ENCODE data around the gene NRG3. TPM values are rescaled to one million over a fixed set of nuclear protein-coding genes. Genes with fewer than 3 reads are reported as not detected.

The NRG3 gene
- total and polyA plus RNA-seq, 2 of the 8 experiments (the other 6 are each of a cell fraction or from before 2014, with no cell fraction given), result 4.2 to 5.0 TPM

- Histone ChIP-seq H2AK5ac (ENCODE audit: low read depth, low read length) (no peak overlapping the region), H3K27ac (ENCODE audit: low read depth, low read length) (no peak overlapping the region), H2BK120ac (replicated peaks; ENCODE audit: low read depth, low read length) (no peak overlapping the region), H3K79me1 (ENCODE audit: low read depth, low read length) (no peaks in the 10 kb centered on the region), H3K9ac (replicated peaks in 1 of 4; ENCODE audit: extremely low read depth in 1 of 4, low read depth in 3 of 4, low read length in 3 of 4) (no peak overlapping the region), H3K18ac (ENCODE audit: extremely low read depth, low read length) (no peak overlapping the region), H2BK15ac (ENCODE audit: low read length) (no peak overlapping the region), H3K56ac (replicated peaks; ENCODE audit: insufficient read length, low read depth, low read length) (no peak overlapping the region), H3K4ac (replicated peaks; ENCODE audit: insufficient read length, low read depth, low read length) (no peak overlapping the region), H4K8ac (ENCODE audit: extremely low read depth, insufficient read depth, low read length) (no peak overlapping the region), H3K79me2 (ENCODE audit: control insufficient read depth in 1 of 2, insufficient read depth in 2 of 2, low read length in 2 of 2) (no peaks in the 10 kb centered on the region), H4K5ac (ENCODE audit: insufficient read length, low read depth, low read length) (no peak overlapping the region), H3K23me2 (ENCODE audit: low read depth, low read length) (peaks cover 7% of the 10 kb centered on the region; the same call in 1 of the 2 replicates), H3K36me3 (ENCODE audit: control insufficient read depth in 2 of 4, insufficient read depth in 4 of 4, low read length in 3 of 4) (no peaks in the 10 kb centered on the region), H2AFZ (ENCODE audit: low read length) (no peak overlapping the region), H3K4me1 (replicated peaks in 1 of 4; ENCODE audit: control insufficient read depth in 3 of 4, insufficient read depth in 4 of 4, low read length in 3 of 4) (peaks cover 0 to 7% (median 5%) of the 10 kb centered on the region in 4 experiments; a peak in 4 of 7 replicates), H3K4me3 (ENCODE audit: extremely low read depth in 1 of 4, insufficient read depth in 2 of 4, low read depth in 3 of 4, low read length in 4 of 4) (no peak overlapping the region), H2BK5ac (ENCODE audit: low read depth, low read length) (no peak overlapping the region), H3K9me3 (ENCODE audit: insufficient read depth in 2 of 2, low read depth in 1 of 2, low read length in 1 of 2) (no peaks in the 10 kb centered on the region), H2BK20ac (ENCODE audit: low read length) (no peak overlapping the region), H3K4me2 (ENCODE audit: insufficient read depth in 1 of 2, low read depth in 2 of 2, low read length in 2 of 2) (no peak overlapping the region), H3K27me3 (replicated peaks in 1 of 4; ENCODE audit: control insufficient read depth in 3 of 4, extremely low read depth in 1 of 4, insufficient read depth in 3 of 4, low read length in 3 of 4) (peaks cover 1 to 16% (median 15%) of the 10 kb centered on the region in 4 experiments), H4K91ac (replicated peaks; ENCODE audit: insufficient read length, low read length) (no peak overlapping the region), H4K20me1 (replicated peaks in 1 of 2; ENCODE audit: control insufficient read depth in 1 of 2, insufficient read depth in 2 of 2, low read length in 2 of 2) (peaks cover 0 to 2% of the 10 kb centered on the region in 2 experiments), H2BK12ac (ENCODE audit: low read depth, low read length) (no peak overlapping the region), H3K23ac (ENCODE audit: insufficient read length) (no peak overlapping the region), H3K14ac (ENCODE audit: insufficient read length) (no peak overlapping the region)
- DNase-seq (ENCODE audit: low read depth in 1 of 2, low spot score in 2 of 2) (no peak), FAIRE-seq (no peak)
- WGBS, 2 experiments (ENCODE audit: extremely low coverage in 1 of 2, insufficient coverage in 1 of 2, insufficient read length in 1 of 2, insufficient replicate concordance in 2 of 2, low coverage in 1 of 2, low lambda C conversion rate in 2 of 2, missing lambda C conversion rate in 1 of 2), result 94 to 100% methylated on average over 1 to 4 of the region's 4 CpGs
- TF ChIP-seq GABPA (IDR thresholded peaks at IDR 0.05; ENCODE audit: borderline replicate concordance, insufficient read depth, low read length) (no peak), YY1 (IDR thresholded peaks at IDR 0.05; ENCODE audit: low read depth, low read length) (no peak), HDAC2 (IDR thresholded peaks at IDR 0.05; ENCODE audit: borderline replicate concordance in 1 of 2, low read depth in 2 of 2, low read length in 2 of 2) (no peak), ASH2L (IDR thresholded peaks at IDR 0.05; ENCODE audit: low read length) (no peak), MAFK (IDR thresholded peaks at IDR 0.05; ENCODE audit: low read depth, low read length) (peak; percentile 21; the same call in 1 of the 2 replicates), POLR2AphosphoS5 (IDR thresholded peaks at IDR 0.05; ENCODE audit: low read depth, low read length) (no peak), RFX5 (IDR thresholded peaks at IDR 0.05; ENCODE audit: borderline replicate concordance, low read depth, low read length) (no peak), SUZ12 (IDR thresholded peaks at IDR 0.05; ENCODE audit: low read length) (no peak)
- ChIA-PET CTCF (ENCODE audit: partially characterized antibody) (no interaction called here), POLR2A (ENCODE audit: partially characterized antibody) (no interaction called here)
Observed at GRCh38 chr10:81870472-81870871, 4.5 kb upstream of the NRG3 start.
